Anterior cingulate cortex (tissue), 58 donors: ENCODE results near the gene P2RY12.
A peak's percentile ranks its signal among the peaks of the same experiment; 100 is the strongest.
"Not testable (repeated sequence)": the region's sequence is repeated elsewhere in the genome, so short reads cannot be mapped to it uniquely, and the experiment has no call there.

ENCODE experiments used
- DNase-seq, 58 donors: peaks; one replicate each; lab custom pipeline; 2025; lab: John Stamatoyannopoulos, UW

P2RY12 gene

GRCh38 chr3:151393941-151394340 lies 9.4 kb upstream of the P2RY12 start:
- DNase-seq, result no peak

- no peak for DNase-seq
Measured at GRCh38 chr3:151393146-151393830, 8.7 kb upstream of the P2RY12 start.

GRCh38 chr3:151392191-151392590 lies 7.6 kb upstream of the P2RY12 start:
- DNase-seq, result not testable (repeated sequence)

GRCh38 chr3:151391720-151392119 lies 7.2 kb upstream of the P2RY12 start:
- no peak for DNase-seq

- peak in 3 of 58 donors; percentile 1 to 5 (median 2) for DNase-seq
Measured at GRCh38 chr3:151387842-151388241, 3.3 kb upstream of the P2RY12 start.

GRCh38 chr3:151387432-151387831 lies 2.9 kb upstream of the P2RY12 start:
- DNase-seq, result no peak

GRCh38 chr3:151386056-151386455 lies 1.5 kb upstream of the P2RY12 start:
- no peak for DNase-seq

GRCh38 chr3:151383956-151384355 lies 597 bp downstream of the P2RY12 start:
- DNase-seq, result no peak

GRCh38 chr3:151383111-151383510 lies 1.4 kb downstream of the P2RY12 start:
- no peak for DNase-seq

- no peak for DNase-seq
Measured at GRCh38 chr3:151382671-151383070, 1.9 kb downstream of the P2RY12 start.

GRCh38 chr3:151379083-151379734 lies 5.3 kb downstream of the P2RY12 start:
- DNase-seq, result peak in 13 of 58 donors; percentile 3 to 27 (median 10)

GRCh38 chr3:151377768-151378385 lies 6.7 kb downstream of the P2RY12 start:
- DNase-seq, result no peak

GRCh38 chr3:151372063-151372820 lies 12.3 kb downstream of the P2RY12 start:
- DNase-seq, result no peak

- no peak for DNase-seq
Measured at GRCh38 chr3:151371526-151371925, 13.0 kb downstream of the P2RY12 start.

- DNase-seq, result no peak
Measured at GRCh38 chr3:151367448-151367847, 17.1 kb downstream of the P2RY12 start.

GRCh38 chr3:151366993-151367392 lies 17.6 kb downstream of the P2RY12 start:
- DNase-seq, result no peak

- no peak for DNase-seq
Measured at GRCh38 chr3:151362751-151363174, 21.8 kb downstream of the P2RY12 start.

- no peak for DNase-seq
Measured at GRCh38 chr3:151357463-151357850, 27.1 kb downstream of the P2RY12 start.

- peak in 5 of 58 donors; percentile 5 to 30 (median 15) for DNase-seq
Measured at GRCh38 chr3:151356794-151357462, 27.6 kb downstream of the P2RY12 start.

- DNase-seq, result no peak
Measured at GRCh38 chr3:151351648-151352047, 32.9 kb downstream of the P2RY12 start.
